NCI-H345 (cell line): Measurements from ENCODE around the gene BARHL1.

Experiments
- DNase-seq: peaks from one replicate; lab custom pipeline; 2025; lab: John Stamatoyannopoulos, UW

Gene BARHL1

DNA sequence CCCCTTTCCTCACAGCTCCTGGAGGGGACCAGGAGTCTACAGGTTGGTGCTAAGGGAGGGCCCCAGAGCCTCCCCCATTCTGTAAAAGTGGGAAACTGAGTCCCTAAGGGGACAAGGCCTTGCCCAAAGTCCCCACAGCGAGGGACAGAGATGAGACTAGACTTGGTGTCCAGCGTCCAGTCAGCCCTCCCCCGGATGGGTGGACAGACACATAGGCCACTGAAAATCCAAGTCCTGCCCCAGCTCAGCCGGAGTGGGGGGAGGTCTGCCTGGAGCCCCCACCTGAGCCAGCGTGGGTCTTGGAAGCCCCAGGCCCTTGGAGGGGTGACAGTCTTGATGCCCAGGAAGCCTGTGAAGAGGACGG lies 5.2 kb downstream of the BARHL1 start:
- DNase-seq = no peak

DNA sequence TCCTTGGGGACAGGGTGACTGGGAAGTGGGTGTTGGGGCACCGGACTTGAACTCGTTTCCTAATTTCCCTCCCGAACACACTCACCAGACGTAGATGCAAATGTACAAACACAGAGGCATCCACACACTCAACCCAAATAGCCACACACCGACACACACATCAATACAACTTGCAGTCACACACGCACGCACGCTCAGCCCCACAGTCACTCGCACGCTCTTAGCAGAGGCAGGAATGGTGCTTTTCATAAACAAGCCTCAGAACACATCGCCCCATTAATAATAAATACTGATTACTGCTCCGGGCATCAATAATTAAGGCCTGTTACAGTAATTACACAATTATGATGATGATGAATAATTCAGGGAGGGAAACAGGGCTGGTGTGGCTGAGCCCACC lies 5.7 kb downstream of the BARHL1 start:
- no peak for DNase-seq

DNA sequence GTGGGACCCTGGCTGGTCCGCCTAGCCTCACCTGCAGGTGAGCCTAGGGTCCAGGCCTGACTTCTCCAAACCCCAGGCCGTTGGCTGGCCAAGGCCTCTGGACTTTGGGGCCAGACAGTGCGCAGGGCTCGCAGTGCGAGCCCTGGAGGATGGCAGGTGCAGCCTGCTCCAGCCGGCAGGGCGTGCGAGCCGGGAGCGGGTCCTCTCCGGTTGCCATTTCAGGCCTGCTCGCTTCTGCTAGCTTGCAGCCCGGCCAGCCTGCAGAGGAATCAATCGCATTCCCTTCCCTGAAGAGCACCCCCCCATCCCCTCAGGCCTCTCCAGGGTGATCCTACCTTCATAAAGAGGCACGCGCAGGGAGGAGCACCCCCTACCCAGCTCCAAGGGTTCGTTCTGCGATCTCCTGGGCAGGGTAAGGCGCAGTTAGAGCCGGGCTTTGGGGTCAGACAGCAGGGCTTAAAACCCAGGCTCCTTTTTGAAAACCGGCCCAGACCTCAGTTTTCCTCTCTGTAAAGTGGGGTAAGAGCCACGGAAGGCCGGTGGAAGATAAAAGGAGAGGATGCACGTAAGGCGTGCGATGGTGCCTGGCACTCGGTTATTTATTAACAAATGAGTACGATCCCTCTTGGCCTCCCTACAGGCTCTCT lies 6.2 kb downstream of the BARHL1 start:
- DNase-seq = no peak

DNA sequence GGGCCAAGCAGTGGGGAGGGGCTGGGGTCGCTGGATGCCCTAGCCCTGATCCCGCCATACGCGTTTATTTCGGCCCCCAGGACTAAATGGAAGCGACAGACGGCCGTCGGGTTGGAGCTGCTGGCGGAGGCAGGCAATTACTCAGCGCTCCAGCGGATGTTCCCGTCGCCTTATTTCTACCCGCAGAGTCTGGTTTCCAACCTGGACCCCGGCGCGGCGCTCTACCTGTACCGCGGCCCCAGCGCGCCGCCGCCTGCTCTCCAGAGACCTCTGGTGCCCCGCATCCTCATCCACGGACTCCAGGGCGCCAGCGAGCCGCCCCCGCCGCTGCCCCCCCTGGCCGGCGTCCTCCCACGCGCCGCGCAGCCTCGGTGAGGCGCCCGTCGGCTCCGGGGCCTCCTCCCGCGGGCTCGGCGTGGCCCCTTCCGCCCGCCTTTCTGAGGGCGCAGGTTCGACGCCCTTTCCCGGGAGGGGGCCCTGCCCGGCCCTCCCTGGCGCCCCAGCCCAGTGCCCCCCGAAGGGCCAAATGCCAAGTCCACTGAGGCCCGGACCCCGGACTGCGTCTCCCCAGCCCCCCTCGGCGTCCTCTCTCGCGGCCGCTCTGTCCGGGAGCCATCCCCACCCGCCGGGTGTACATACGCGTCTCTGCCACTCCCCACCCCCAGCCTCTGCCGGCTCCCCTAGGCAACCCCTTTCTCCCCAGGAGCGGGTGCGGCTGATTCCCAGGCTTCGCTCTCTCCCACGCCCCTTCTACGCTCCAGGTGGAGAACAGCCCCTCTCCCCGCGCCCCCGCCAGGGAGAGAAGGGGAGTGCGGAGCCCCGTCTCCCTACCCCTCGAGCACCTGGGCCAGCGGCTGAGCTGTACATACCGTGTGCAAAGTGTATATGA lies 7.0 kb downstream of the BARHL1 start:
- DNase-seq = no peak

DNA sequence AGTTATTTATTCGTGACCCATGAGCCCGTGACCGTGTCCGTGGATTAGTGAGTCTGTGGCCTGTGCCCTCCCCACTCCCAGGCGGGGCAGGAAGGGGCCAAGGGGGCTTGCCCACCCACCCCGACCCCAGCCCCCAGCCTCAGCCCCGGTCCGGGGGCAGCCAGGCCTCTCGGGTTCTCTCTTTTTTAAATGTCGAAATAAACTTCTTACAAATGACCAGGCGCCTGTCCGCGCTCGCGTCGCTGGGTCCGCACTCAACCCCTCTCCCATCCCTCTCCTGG lies 7.6 kb downstream of the BARHL1 start:
- no peak for DNase-seq

DNA sequence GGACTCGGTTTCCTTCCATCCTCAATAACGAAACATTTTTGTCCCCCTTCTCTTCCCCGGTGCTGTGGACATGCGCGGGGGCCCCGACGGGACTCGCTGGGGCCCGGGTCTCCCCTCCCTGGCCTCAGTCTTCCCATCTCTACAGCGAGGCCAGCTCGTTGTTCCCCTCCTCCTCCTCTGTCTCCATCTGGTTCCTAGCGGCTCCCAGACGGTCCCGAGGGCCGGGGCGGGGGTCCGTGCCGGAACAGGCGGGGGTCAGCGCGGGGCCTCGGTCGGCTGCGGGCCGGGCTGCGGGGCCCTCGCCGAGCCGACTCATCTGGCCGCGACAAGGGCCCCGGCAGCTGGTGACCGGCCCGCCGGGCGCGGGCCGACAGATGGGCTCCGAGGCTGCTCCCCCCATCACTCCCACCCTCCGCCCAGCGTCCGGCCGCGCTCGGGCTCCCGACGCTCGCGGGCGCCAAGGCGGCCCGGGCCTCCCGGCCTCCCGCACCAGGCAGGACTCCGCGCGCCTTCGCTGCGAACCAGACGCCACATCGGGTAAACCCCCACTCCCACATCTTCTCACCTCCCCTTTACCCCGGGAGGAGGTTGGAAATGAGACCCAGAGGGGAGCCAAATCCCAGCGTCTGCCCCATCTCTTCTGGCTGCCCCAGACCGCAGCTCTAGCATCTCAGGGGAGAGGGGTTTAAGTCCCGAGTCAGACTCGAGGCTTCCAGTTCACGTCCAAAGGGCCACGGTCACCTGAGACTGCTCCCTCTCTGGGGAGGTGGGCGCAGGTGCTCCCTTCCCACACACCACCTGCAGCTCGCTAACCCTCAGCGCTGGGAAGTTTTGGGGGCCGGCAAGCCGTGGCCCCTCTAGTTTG lies 8.1 kb downstream of the BARHL1 start:
- no peak for DNase-seq

DNA sequence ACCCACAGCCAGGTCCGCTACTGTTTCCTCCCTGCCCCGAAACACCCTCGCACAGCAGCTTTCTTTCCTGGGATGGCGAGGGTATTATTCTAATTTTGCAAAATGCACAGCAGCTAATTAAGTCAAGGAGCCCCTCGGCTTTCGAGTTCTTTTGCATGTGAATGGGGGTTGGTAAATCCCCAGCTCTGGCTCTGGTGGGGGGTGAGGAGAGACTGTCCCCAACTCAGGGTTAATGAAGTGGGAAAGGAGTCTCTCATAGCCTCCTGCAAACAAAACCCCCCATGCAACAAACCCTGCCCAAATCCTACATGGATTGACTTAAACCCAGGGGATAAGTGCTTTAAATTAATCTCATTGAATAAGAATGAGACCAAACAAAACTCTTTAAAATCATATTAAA lies 8.8 kb downstream of the BARHL1 start:
- no peak for DNase-seq

DNA sequence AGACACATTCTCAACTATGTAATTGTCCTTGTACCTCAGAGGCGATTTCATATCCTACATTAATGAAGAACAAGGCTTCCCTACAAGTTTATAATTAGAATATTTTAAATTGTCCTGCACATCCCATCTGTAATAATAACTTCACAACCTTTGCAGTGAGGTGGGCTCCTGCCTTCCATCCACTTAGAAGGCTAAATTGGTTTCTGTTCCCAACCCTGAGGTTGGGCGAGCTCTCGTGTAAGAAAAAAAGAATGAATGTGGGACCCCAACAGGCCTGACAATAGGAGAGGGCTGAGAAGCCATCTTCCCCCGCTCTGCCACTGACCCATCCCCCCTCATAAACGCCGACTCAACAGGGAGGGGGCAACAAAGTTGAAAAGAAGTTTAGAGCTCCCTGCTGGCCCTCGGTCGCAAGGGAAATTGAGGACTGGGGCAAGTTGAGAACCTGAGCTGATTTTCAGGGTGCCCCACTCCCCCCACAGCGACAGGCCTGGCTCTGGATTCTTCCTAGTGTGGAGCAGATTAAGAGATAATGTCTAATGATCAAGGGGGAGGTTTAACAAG lies 9.4 kb downstream of the BARHL1 start:
- no peak for DNase-seq

DNA sequence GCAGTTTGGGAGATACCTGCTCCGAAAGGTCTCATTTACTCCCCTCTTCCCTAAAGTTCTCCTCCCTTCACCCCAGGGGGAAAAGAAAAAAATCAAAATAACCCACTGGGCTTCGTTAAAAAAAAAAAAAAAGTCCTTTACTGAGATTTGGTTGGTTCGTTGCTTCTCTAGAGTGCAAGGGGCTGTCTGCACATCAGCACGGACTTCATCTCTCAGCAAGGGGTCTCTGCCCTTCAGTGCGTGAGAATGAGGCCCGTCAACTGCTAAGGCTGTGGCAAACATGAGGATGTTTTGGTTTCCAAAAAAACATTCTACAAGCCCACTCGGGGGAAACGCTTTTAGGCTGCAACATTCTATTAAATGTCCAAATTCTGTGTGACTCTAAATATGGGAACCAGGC lies 10.0 kb downstream of the BARHL1 start:
- no peak for DNase-seq

DNA sequence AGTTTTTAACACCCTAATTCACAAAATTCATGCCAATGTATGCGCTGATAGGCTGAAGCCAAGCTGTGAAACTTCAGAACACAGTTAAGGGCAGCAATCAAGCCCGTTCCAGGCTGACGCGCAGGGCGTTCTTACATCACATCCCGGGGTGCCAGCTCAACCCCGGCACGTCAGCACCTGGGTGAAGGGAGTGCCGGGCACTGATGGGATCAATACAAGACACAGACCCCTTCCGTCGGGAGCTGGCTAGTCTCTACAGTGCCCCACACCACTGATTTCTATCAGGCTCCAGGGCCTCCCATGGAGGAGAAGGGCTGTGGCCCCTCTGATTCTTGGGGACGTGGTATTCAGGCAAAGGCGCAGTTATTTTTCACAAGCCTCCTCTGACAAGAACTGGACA lies 12.0 kb downstream of the BARHL1 start:
- DNase-seq = no peak

DNA sequence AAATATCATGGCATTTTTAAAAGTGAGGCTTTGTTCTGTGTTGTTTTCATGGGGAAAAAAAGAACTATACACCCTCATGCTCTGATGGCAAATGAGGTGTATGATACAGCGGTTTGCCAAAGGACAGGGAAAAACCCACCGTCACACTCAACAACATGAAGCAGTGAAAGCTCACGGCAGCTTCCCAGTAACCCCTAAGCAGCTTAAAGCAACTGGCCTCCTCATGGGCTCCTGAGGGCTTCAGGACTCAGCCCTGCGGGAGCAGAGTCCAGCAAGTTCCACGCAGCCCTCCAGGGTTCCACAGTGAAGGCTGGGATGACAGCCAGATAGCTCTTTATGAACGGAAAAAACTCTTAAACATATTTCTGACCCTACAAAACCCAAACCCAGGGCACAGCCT lies 12.9 kb downstream of the BARHL1 start:
- no peak for DNase-seq

DNA sequence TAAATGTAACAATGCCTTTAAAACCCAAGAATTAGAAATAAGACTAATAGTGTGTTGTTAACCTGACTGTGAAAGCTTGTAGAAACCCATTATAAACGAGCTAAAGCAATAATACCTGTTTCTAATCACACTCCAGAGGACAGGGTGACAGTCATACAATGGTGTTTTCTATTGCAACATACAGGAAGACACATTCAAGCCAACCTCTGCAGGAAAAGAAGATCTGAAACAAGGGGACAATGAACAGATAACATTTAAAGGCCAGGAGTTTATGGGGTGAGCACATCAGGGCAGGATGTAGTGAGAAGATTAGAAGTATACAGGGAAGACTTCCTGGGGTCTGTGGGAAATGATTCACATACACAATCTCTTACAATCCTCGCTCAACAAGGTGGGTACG lies 13.8 kb downstream of the BARHL1 start:
- DNase-seq = no peak

DNA sequence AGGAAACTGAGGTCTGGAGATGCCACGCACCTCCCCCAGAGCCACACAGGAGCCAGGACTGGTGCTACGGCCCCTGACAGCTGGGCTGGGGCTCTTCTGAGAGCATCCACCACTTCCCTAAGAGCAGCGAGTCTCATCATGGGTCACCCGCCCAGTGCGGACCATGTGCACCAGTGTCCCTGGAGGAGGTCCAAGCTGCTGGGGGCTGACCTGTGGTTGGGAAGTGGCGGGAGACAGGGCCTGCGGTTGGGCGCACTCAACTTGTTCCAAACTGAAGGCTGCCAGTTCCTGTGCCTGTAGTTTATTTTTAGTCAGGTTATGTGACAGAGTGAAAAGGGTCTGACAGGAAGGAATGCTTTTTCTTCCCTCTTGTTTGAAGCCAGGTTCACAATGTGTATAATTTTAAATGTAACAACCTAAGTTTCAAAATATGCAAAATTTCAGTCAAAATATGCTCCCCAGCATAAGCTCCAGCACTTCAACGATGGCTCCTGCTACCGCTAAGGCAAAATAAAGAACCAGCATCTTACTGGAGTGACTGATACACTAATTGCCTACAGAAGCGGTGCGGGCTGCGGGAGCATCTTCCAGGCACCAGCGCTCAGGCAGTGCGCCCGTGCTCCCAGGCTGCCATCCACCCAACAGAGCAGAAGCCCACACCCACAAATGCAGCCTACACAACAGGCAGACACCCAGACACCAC lies 14.8 kb downstream of the BARHL1 start:
- no peak for DNase-seq

DNA sequence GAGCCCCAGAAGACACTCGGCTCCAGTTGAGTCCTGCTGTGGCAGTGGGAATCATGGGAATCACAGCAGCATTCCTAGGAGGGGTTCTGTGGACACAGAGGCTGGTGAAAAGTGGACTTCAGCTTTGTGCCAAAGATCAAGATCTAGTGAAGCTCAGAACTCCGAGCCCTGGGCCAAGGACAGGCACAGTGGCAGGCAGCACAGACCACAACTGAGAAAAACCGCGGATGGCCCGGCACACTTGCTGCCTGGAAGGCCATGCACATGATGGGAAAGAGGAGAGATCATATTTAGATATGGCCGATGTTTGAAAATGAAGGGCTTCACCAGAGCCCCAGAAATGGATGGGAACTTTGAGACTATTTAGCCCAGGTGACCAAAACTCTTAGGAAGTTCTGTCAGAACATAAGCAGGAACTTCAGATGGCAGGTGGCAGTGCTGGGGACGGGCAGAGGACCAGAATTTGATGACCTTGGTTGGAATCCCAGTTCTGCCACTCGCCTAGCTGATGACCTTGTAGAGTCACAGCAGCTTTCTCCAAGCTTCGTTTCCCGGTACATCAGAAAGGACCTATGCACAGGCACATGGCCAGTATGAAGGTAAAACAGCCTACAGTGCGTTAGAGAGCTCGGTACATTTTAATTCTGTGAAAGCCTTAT lies 18.0 kb downstream of the BARHL1 start:
- no peak for DNase-seq

DNA sequence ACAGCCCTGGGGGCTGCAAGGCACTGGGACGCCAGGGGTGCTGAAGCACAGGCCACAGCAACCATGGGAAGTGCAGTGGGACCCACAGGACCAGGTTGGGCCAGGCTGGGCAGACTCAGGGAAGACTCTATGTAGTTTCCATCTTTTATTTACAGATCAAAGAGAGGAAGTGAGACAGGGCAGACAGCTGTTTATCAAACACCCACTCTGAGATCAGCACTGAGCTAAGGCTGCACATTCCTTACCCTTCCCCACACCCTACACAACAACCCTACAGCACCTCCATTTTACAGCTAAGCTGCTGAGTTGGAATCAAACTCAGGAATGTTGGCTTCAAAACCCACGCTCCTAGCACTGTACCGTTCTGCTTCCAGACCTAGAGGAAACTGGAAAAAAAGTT lies 19.8 kb downstream of the BARHL1 start:
- DNase-seq = no peak

DNA sequence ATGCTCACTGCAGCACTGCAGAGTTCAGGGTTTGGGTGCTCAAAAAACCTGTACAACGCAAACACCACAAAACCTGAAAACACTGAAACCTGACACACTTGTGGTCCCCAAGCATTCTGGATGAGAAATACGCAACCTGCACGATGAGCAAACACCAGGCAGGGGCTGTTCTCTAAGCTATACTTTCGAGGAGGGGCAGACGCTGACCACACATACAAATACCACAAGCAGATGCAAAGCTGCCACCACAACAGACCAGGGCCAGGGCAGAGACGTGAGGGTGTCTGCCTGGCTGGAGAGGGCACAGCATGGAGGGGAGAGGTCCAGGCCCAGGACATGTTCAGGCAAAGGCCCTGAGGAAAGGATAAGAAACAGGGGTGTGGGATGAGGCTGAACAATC lies 23.0 kb downstream of the BARHL1 start:
- DNase-seq = no peak

DNA sequence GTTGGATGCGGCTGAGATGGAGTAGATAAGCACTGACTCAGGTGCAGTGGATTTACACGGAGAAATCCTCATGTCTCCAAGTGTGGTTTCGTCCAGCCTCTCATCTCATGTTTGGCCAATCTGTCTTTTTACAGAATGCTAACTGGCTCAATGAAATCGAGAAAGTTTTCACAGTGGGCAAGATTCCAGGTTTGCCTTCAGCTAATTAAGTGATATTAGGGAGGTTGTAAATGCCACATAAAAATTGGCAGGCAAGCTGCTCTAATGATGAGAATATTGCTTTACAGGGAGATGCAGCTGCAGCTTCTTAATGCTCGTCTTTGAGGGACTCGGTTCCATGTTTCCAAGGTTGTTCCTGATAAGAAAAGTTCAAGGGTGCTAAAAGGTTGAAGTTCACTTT lies 23.7 kb downstream of the BARHL1 start:
- no peak for DNase-seq

DNA sequence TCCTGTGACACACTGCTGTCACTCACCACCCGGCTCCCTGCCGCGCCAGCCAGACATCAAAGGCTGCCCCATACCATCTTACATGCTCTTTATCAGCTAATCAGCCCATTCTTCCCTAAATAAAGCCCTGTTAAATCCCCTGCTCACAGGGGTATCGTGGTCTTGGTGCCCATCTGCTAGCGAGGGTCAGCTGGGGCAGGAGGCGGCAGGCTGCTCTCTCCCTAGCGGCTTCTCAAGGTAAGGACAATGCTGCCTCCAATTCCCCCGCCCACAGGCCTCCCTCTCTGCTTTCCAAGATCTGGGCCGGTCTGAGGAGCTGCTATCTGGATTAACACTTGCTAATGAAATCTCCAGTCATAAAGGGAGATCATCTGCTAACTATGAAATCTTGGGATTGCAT lies 26.8 kb downstream of the BARHL1 start:
- DNase-seq = no peak

DNA sequence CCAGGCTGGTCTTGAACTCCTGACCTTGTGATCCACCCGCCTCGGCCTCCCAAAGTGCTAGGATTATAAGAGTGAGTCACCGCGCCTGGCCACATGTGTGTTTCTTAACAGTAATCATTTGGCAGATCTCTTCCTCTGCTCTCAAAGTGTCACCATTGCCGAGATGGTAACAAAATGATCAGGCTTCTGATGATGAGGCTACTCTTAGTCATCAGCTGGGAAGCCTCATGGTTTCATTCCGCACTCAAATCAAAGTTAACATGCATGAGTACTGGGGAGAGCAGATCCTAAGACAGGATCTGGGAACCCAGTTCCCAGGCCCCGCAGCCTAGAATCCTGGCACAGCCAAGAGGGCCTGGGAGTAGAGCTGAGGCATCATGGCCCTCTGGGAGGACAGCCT lies 27.4 kb downstream of the BARHL1 start:
- DNase-seq = no peak

DNA sequence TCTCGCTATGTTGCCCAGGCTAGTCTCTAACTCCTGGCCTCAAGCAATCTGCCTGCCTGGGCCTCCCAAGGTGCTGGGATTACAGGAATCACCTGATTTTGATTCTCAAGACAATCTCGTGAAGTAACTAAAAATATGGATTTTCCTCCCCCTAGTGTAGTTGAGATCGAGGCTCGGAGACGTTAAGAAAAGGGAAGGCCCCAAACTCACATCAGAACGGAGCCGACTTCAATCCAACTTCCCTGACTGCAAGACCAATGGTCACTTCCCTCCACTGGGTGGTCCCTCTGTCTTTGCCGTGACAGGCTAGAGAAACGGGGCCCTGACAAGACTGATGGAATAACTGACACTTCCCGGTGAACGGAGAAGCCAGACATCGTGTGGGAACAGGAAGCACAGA lies 28.3 kb downstream of the BARHL1 start:
- no peak for DNase-seq

DNA sequence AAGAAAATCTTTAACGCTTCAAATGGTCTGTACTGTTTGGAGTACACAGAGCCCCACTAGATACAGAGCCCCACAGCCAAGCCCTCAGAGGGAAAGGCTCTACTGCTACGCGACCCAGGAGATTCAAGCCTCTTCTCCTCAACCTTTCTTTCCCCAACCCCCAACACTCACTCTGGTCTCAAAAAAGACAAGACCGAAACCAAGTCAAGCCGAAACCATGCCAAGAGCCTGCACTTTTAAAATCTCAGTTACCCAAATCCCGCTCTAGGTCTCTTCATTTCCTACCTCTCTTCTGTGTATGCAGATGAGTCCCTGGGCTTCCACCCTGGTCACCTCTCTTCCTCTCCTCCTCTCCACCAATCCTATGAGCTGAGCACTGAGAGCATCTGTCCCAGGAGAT lies 31.9 kb downstream of the BARHL1 start:
- DNase-seq = no peak

DNA sequence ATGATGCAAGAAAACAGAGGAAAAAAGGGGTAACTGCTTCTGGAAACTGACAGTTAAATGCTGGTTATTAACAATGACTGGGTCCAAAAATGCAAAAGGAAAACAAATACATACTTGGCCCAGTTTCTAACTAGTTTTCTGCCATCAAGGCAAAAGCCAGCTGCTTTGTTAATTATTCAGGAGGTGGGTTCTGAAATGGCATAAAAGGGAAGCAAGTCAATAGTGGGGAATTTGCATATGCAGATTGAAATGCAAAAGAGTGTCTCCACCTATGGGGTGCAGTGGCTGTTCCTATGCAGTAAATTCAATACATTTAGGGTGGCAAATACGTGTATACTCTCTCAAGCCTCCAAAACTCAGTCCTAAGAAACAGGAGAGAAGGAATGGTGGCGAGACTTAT lies 33.4 kb downstream of the BARHL1 start:
- no peak for DNase-seq
